Gastroesophageal sphincter (tissue), 3 donors: ENCODE measurements around the gene HMGN2.
A peak's percentile ranks its signal among the peaks of the same experiment; 100 is the strongest.

Experiments
- CTCF ChIP-seq, 4 experiments: fragments of 200-600 bp in 2 of 4; fragments of 450-650 bp in 2 of 4; sonication (generic) in 1 of 4; IDR thresholded peaks; one replicate each; pipeline ENCODE4 v1.5.1; 2017 to 2019; ENCODE audit warnings: antibody characterized with exemption in 4 of 4, mild to moderate bottlenecking in 2 of 4, moderate library complexity in 2 of 4
- POLR2A ChIP-seq, 2 donors: fragments of 450-650 bp; IDR thresholded peaks; one replicate each; pipeline ENCODE4 v1.6.1; 2017; ENCODE audit warnings: antibody characterized with exemption in 2 of 2, mild to moderate bottlenecking in 2 of 2, moderate library complexity in 1 of 2

GRCh38 chr1:26472901-26473845 is 933 bp downstream of the HMGN2 start:
- TF ChIP-seq CTCF (IDR thresholded peaks at IDR 0.05), result peak in 1 of 4 experiments; percentile 16
- peak in 1 of 2 donors; percentile 30 for TF ChIP-seq POLR2A (IDR thresholded peaks at IDR 0.05)
